ENCODE results near the gene NAP1L4. TPM values are rescaled to one million over a fixed set of nuclear protein-coding genes. Genes with fewer than 3 reads are reported as not detected.
A peak's percentile ranks its signal among the peaks of the same experiment; 100 is the strongest.

NAP1L4 gene
- total RNA-seq, 1 experiment from 2014 or later = 214 TPM

DNA sequence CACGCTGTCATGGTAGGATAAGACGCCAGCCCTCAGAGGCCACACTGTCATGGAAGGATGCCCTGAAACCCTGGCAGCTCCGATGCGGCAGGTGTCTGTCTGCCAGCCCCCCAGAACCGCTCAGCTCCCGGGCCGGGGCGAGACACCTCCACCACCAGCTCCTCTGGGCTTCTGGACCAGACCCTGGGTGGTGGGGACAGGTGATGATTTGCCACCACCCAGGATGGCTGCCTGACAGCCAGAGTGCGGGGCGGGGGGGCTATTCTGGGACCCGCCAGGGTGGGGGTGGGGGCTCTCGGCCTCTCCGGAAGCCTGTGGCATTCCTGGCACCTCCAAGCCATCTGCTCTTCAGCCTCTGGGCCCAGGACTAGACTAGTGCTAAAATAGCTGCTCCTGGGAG is 72.3 kb downstream of the NAP1L4 start:
- no peaks in the 10 kb centered on the region for H3K36me3 ChIP-seq
- no peak for DNase-seq (ENCODE audit: low read depth in 1 of 2, low spot score in 2 of 2)
- no peaks in the 10 kb centered on the region for H3K4me1 ChIP-seq (replicated peaks)
- H3K27me3 ChIP-seq (replicated peaks) = no peaks in the 10 kb centered on the region
- peaks cover 2% of the 10 kb centered on the region; the same call in 1 of the 2 replicates for H3K9me3 ChIP-seq (replicated peaks)
- H3K27ac ChIP-seq = no peak overlapping the region
- H3K4me3 ChIP-seq = no peak overlapping the region

DNA sequence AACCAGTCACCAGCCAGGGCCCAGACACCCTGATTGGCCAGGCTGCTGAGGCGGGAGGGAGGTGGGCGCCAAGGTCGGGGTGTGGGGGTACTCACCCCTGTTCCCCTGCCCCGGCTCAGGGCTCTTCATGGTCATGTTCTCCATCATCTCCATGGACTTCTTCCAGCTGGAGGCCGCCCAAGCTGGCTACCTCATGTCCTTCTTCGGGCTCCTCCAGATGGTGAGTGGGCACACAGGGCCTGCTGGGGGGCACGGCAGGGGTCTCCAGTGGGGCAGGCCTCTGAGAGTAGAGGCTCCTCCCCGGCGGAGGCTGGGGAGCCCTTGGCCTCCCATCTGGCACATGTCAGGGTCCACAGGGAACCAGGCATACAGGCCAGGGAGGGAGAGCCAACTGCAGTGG is 72.9 kb downstream of the NAP1L4 start:
- H3K4me3 ChIP-seq = no peak overlapping the region
- H3K9me3 ChIP-seq (replicated peaks) = peaks cover 2% of the 10 kb centered on the region; the same call in 1 of the 2 replicates
- no peaks in the 10 kb centered on the region; the same call in 1 of the 2 replicates for H3K4me1 ChIP-seq (replicated peaks)
- H3K27me3 ChIP-seq (replicated peaks) = no peaks in the 10 kb centered on the region
- no peaks in the 10 kb centered on the region for H3K36me3 ChIP-seq
- DNase-seq (ENCODE audit: low read depth in 1 of 2, low spot score in 2 of 2) = no peak
- no peak overlapping the region for H3K27ac ChIP-seq

DNA sequence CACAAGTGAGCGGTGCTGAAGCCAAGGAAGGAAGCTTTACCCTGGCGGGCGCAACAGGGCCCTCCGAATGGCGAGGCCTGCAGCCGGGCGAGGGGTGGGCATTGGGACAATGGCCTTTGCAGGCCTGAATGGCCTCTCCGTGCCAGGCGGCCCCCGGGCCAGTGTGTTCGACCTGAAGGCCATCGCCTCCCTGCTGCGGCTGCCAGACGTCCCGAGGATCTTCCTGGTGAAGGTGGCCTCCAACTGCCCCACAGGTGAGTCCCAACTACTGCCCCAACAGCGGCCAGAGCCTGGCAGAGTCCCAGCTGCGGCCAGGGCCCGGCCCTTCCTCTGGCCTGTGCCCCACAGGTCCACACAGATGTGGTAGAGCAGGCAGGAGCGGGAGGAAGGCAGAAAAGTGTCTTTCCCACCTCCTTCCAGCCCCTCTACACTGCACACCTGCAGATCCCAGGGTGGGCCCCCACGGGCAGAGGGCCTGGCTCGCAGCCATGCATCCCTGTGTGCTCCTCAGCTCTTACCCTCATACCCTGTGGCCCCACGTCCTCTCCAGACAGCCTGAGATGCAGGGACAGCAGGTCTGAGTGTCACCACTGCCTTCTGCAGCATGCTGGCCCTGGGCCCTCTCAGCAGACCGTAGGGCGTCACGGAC is 74.2 kb downstream of the NAP1L4 start:
- H3K4me3 ChIP-seq = no peak overlapping the region
- no peak overlapping the region for H3K27ac ChIP-seq
- no peaks in the 10 kb centered on the region for H3K36me3 ChIP-seq
- peaks cover 2% of the 10 kb centered on the region; the same call in 1 of the 2 replicates for H3K9me3 ChIP-seq (replicated peaks)
- no peaks in the 10 kb centered on the region for H3K27me3 ChIP-seq (replicated peaks)
- DNase-seq (ENCODE audit: low read depth in 1 of 2, low spot score in 2 of 2) = no peak
- peaks cover 10% of the 10 kb centered on the region for H3K4me1 ChIP-seq (replicated peaks)

DNA sequence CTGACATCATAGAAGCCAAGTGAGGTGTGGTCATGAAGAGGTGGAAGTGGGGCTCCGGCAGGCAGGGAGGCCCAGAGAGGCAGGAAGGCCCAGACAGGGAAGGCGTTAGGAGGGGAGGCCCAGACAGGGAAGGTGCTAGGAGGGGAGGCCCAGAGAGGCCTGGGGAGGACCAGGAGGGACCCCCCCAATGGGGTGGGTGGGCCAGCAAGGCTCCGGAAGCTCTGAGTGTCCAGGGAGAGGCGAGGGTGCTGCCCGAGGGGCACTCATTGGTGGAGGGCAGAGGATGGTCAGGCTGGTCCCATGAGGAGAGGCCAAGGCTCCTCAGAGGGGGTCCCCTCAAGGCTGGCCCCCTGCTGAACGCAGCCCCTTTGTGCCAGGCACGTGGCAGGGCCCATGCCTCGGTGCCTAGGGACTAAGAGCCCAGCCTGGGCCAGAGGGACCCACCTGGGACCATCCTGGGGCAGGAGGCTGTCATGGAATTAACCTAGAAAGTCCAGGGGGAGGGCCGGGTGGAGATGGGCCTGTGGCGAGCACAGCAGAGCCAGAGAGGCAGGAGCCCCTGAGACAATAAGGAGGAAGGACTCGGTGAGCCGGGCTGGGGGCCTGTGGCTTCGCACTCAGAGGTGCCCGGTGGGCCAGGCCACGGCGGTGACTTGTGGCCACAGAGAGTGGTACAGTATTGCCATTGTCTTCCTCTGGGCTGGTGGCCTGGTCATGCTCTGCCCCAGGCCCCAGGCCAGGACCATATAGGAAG is 75.1 kb downstream of the NAP1L4 start:
- Histone ChIP-seq H3K27ac (no peak overlapping the region), H3K36me3 (no peaks in the 10 kb centered on the region), H3K27me3 (replicated peaks) (no peaks in the 10 kb centered on the region), H3K4me1 (replicated peaks) (peaks cover 19% of the 10 kb centered on the region), H3K9me3 (replicated peaks) (peaks cover 2% of the 10 kb centered on the region; the same call in 1 of the 2 replicates), H3K4me3 (no peak overlapping the region)
- no peak for DNase-seq (ENCODE audit: low read depth in 1 of 2, low spot score in 2 of 2)

DNA sequence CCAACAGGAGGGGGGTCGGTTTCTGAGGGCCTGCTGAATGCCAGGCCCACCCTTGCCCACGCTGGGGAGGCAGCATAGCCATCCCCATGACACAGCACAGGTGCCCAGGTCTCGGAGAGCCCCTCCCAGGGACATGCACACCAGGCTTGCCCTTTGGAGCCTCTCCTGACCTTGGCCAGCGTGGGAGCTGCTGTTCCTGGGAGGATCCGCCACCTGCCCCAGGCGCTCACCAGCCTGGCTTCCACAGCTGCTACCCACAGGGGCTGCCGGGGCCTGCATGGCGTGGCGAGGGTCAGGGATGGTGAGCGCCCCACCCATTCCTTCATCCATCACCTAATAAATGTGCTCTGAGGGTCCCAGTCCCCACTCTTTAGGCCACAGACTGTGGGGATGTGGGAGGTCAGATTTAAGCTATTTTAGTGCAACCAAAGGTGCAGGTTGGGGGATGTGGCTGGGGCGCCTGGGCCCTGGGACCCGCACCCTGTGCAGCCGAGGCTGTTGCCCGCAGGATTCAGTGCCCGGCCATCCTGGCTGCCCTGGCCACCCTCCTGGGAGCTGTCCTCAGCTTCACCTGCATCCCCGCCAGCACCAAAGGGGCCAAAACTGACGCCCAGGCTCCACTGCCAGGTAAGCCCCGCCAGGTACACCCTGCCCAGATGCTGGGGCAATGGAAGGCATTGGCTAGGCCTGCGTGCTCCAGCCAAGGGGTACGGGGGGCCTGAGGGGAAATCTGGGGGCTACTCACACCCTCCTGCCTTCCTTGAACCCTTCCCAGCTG is 75.8 kb downstream of the NAP1L4 start:
- H3K4me1 ChIP-seq (replicated peaks) = peaks cover 23% of the 10 kb centered on the region
- H3K9me3 ChIP-seq (replicated peaks) = peaks cover 2% of the 10 kb centered on the region; the same call in 1 of the 2 replicates
- H3K27me3 ChIP-seq (replicated peaks) = no peaks in the 10 kb centered on the region
- H3K4me3 ChIP-seq = no peak overlapping the region
- no peaks in the 10 kb centered on the region for H3K36me3 ChIP-seq
- DNase-seq (ENCODE audit: low read depth in 1 of 2, low spot score in 2 of 2) = no peak
- H3K27ac ChIP-seq = no peak overlapping the region

DNA sequence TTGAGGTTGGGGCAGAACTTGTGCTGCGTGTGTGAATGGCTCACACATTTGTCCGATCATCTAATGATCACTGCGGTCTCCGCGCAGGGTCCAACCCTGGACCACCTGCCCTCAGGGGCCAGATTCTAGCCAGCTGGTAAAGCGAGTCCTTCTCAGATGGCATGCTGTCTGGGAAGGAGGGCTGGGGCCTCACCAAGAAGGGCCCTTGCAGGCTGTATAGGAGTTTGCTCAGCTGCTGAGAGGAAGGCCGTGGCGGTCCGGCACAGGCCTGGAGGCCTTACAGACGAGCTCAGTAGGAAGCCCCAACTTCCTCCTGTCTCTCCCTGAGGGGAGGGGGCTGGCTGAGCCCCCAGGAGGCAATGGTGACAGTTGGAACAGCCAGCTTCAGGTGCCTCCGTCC is 76.7 kb downstream of the NAP1L4 start:
- H3K27ac ChIP-seq = no peak overlapping the region
- H3K9me3 ChIP-seq (replicated peaks) = peaks cover 2% of the 10 kb centered on the region; the same call in 1 of the 2 replicates
- DNase-seq (ENCODE audit: low read depth in 1 of 2, low spot score in 2 of 2) = no peak
- no peak overlapping the region for H3K4me3 ChIP-seq
- no peaks in the 10 kb centered on the region for H3K36me3 ChIP-seq
- H3K27me3 ChIP-seq (replicated peaks) = no peaks in the 10 kb centered on the region
- peaks cover 23% of the 10 kb centered on the region for H3K4me1 ChIP-seq (replicated peaks)

DNA sequence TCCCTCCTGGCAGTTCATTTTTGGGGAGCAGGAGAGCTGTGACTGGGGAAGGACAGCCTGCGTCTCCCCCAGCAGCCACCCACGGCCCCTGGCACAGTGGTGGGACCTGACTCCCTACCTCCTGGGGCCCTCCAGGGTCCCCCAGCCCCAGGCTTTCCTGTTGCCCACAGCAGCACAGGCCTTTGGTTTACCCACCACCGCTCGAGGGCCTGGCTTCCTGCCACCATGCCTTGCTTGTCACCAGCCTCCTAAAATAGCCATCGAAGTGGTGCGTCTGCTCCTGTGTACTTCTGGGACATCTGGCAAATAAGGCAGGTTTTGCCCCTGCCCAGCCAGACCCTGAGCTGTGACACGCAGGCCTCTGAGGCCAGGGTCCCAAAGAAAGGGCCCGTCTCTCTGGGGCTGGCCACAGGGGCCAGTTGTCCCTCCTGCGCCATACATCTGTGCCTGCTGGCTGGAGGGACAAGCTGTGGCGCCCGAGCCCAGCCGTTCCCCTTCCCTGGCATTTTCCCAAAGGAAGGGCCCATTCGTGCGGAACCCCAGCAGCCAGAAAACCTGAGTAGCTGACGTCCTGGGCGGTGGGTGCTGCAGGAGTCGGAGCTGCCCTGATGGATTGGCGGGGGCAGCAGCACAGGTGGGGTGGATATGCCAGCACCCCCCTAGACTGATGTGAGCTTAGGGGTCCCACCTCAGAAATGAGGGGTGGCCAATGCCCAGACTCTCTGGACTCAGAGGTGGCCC is 77.5 kb downstream of the NAP1L4 start:
- Histone ChIP-seq H3K9me3 (replicated peaks) (peaks cover 2% of the 10 kb centered on the region; the same call in 1 of the 2 replicates), H3K4me1 (replicated peaks) (peaks cover 23% of the 10 kb centered on the region), H3K4me3 (no peak overlapping the region), H3K27me3 (replicated peaks) (no peaks in the 10 kb centered on the region), H3K27ac (no peak overlapping the region), H3K36me3 (no peaks in the 10 kb centered on the region)
- no peak for DNase-seq (ENCODE audit: low read depth in 1 of 2, low spot score in 2 of 2)

DNA sequence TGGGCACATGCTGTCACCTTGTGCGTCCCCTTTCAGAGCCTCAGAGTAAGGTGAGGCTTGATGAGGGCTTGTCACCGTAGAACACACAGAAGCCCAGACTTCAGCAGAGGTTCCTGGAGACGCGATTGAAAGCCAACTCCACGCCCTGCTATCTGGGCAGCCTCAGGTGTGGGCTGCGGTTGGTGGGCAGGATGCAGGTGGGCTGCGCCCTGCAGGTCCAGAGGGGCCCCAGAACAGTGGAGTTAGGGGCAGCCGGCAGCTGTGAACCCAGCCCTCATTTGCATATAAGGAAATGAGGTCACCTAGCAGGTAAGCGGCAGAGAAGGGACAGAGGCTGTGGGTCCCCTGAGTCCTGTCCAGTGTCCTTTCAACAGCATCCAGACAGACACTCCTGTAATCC is 78.4 kb downstream of the NAP1L4 start:
- no peak overlapping the region for H3K27ac ChIP-seq
- no peaks in the 10 kb centered on the region for H3K36me3 ChIP-seq
- H3K4me1 ChIP-seq (replicated peaks) = peaks cover 23% of the 10 kb centered on the region
- H3K27me3 ChIP-seq (replicated peaks) = no peaks in the 10 kb centered on the region
- no peak overlapping the region for H3K4me3 ChIP-seq
- no peaks in the 10 kb centered on the region; the same call in 1 of the 2 replicates for H3K9me3 ChIP-seq (replicated peaks)
- DNase-seq (ENCODE audit: low read depth in 1 of 2, low spot score in 2 of 2) = no peak

DNA sequence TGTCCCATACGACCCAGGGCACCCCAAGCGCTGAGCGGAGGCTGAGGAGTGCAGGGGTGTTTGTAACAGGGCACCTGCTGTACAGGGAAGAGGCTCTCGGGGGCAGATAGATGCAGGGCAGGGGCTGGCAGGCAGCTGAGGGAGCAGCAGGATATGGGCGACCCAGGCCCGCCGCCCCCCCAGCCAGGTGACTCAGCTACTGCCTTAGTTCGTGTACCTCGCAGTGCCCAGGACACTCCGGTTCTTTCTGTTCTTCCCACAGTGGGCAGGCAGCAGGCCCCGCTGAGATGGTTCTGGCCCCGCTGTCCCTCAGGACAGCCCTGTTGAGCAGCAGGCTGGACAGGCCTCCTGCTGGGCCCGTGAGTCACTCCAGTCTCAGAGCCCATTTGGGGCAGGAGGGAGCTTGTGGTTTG is 79.1 kb downstream of the NAP1L4 start:
- H3K27me3 ChIP-seq (replicated peaks) = no peaks in the 10 kb centered on the region
- H3K4me3 ChIP-seq = no peak overlapping the region
- H3K9me3 ChIP-seq (replicated peaks) = no peaks in the 10 kb centered on the region
- H3K27ac ChIP-seq = no peak overlapping the region
- H3K4me1 ChIP-seq (replicated peaks) = peaks cover 23% of the 10 kb centered on the region
- no peak for DNase-seq (ENCODE audit: low read depth in 1 of 2, low spot score in 2 of 2)
- H3K36me3 ChIP-seq = no peaks in the 10 kb centered on the region

DNA sequence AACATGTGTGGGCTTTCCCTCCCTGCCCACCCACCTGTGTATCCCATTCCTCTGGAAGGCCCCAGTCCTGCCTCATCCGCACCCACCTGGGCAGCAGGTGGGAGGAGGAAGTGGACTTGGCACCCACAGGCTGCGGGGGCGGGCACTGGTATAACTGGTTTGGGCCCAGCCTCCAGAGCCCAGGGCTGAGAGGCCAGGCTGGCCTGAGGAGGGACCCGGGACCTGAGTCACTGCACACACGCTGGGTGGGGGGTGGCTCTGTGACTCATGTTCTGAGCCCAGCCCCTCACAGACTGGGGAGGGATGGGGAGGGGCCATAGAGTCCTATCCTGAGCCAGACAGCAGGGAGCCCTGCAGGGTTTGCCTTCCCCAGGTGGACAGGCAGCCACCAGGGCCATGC is 79.6 kb downstream of the NAP1L4 start:
- peak; percentile 74 to 94 for DNase-seq (ENCODE audit: low read depth in 1 of 2, low spot score in 2 of 2)
- peaks cover 23% of the 10 kb centered on the region for H3K4me1 ChIP-seq (replicated peaks)
- no peaks in the 10 kb centered on the region; the same call in 1 of the 2 replicates for H3K9me3 ChIP-seq (replicated peaks)
- no peak overlapping the region for H3K27ac ChIP-seq
- no peaks in the 10 kb centered on the region for H3K27me3 ChIP-seq (replicated peaks)
- H3K4me3 ChIP-seq = no peak overlapping the region
- no peaks in the 10 kb centered on the region for H3K36me3 ChIP-seq

DNA sequence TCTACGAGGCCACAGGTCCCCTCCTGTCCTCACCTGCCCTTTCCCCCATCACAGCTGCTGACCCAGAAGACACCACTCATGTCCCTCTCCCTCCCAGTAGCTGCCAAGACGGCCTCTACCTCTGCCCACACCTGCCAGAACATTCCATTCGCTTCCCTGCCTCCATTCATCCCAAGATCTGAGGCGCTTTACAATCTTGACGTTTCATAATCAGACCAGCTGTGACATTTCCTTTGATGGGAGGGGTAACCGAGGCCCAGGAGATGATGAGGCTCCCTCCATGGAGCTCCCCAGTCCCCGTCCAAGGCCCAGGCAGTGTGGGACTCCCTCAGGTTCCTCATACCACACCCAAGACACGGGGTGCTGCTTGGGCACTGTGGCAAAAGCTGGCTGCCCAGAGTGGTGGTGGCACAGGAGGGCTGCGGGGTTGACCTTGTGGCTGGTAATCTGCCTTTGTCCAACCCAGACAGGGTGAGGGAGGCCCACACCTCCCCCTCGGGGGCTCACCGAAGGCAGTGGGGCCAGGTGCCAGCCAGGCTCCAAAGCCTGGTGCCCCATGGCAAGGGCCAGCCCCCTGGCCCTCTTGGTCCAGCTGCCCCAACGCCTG is 80.2 kb downstream of the NAP1L4 start:
- no peak overlapping the region for H3K4me3 ChIP-seq
- H3K27me3 ChIP-seq (replicated peaks) = no peaks in the 10 kb centered on the region
- H3K36me3 ChIP-seq = no peaks in the 10 kb centered on the region
- no peak overlapping the region for H3K27ac ChIP-seq
- no peak for DNase-seq (ENCODE audit: low read depth in 1 of 2, low spot score in 2 of 2)
- H3K9me3 ChIP-seq (replicated peaks) = peaks cover 3% of the 10 kb centered on the region; the same call in 1 of the 2 replicates
- H3K4me1 ChIP-seq (replicated peaks) = peaks cover 23% of the 10 kb centered on the region

DNA sequence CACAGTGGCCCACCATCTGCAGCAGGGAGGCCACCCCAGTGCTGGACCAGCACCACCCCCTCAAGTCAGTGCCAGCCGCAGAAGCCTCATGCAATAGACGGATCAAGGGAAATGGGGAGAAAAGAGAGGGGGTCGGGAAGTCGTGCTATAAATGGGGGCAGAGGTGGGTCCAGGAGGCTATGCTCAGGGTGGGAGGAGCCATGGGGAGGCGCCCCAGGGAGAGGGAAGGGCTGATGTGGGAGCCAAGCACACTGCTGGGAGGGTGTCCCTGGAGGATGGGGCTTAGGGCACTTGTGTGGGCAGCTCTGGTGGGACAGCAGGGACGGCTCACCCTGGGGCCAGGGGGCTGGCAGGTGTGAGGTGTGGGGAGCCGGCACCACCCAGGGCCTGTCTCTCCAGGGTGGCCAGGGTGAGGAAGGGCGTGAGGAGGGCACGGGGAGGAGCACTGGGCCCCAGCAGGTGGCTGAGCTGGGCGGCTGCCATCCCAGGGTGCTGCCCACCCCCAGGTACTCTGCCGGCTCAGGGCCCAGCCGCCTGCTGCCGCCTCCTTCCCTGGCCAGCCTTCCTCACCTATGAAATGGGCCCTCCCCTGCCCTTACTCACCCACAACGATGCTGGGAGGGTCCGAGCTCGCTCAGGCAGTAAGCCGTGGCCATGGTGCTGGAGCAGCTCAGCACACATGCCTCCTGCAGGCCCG is 80.9 kb downstream of the NAP1L4 start:
- H3K27me3 ChIP-seq (replicated peaks) = no peaks in the 10 kb centered on the region
- peaks cover 3% of the 10 kb centered on the region; the same call in 1 of the 2 replicates for H3K9me3 ChIP-seq (replicated peaks)
- DNase-seq (ENCODE audit: low read depth in 1 of 2, low spot score in 2 of 2) = no peak
- no peak overlapping the region for H3K27ac ChIP-seq
- peaks cover 23% of the 10 kb centered on the region for H3K4me1 ChIP-seq (replicated peaks)
- no peaks in the 10 kb centered on the region for H3K36me3 ChIP-seq
- no peak overlapping the region for H3K4me3 ChIP-seq

All from SJSA1 (cell line).